HEK293 (cell line): Measurements from ENCODE around the gene GPBP1.

ENCODE experiments used
- CTCF ChIA-PET: fragments of 350-600 bp; formaldehyde crosslinking; extraction: SDS; loops from one replicate; lab custom pipeline; 2021; ENCODE audit warnings: antibody characterized with exemption; lab: Yijun Ruan, JAX
- POLR2A ChIA-PET: fragments of 300-600 bp; formaldehyde crosslinking; extraction: SDS; loops from one replicate; lab custom pipeline; 2020; ENCODE audit warnings: antibody characterized with exemption, inconsistent platforms; lab: Yijun Ruan, JAX
- H3K27ac ChIP-seq: fragments of 200-500 bp; sonication (Bioruptor generic); 2 replicates; pipeline ENCODE4 v1.5.1; 2014; ENCODE audit warnings: low read depth, low read length, control low read depth, inconsistent platforms; ENCODE audit errors: extremely low read depth
- H3K36me3 ChIP-seq, 2 experiments: fragments of 200-500 bp in 1 of 2; sonication (Bioruptor generic) in 1 of 2; 1 replicate in 1 of 2; 2 replicates in 1 of 2; pipeline ENCODE4 v1.5.1; 2014 to 2017; ENCODE audit warnings: inconsistent platforms in 2 of 2, low read length in 2 of 2; ENCODE audit not compliant: control insufficient read depth in 2 of 2, insufficient read depth in 1 of 2
- H3K4me1 ChIP-seq: fragments of 200-500 bp; sonication (Bioruptor generic); 2 replicates; pipeline ENCODE4 v1.5.1; 2014; ENCODE audit warnings: mild to moderate bottlenecking, low read length, inconsistent platforms; ENCODE audit not compliant: control insufficient read depth, insufficient read depth
- H3K4me3 ChIP-seq: 2 replicates; pipeline ENCODE4 v1.5.1; 2011; ENCODE audit warnings: low read depth, mild to moderate bottlenecking, control low read depth, low read length, moderate library complexity
- H3K9me3 ChIP-seq: fragments of 200-500 bp; sonication (Bioruptor generic); 2 replicates; pipeline ENCODE4 v1.5.1; 2014; ENCODE audit warnings: low read depth, low read length, inconsistent platforms; ENCODE audit not compliant: control insufficient read depth, insufficient read depth
- EGR2 ChIP-seq: fragments of 450-650 bp; formaldehyde crosslinking; IDR thresholded peaks from 2 replicates; pipeline ENCODE4 v1.5.1; 2016; ENCODE audit warnings: low read depth, missing biosample characterization, missing genetic modification characterization
- ZNF174 ChIP-seq: fragments of 450-650 bp; formaldehyde crosslinking; IDR thresholded peaks from 2 replicates; pipeline ENCODE4 v1.5.0; 2017; ENCODE audit warnings: missing biosample characterization, mild to moderate bottlenecking, missing genetic modification characterization
- ZNF248 ChIP-seq: fragments of 450-650 bp; formaldehyde crosslinking; IDR thresholded peaks from 2 replicates; pipeline ENCODE4 v1.5.1; 2017; ENCODE audit warnings: missing biosample characterization, missing genetic modification characterization
- TF ChIP-seq, protein P1 (sequence below): fragments of 450-650 bp; formaldehyde crosslinking; IDR thresholded peaks from 2 replicates; pipeline ENCODE4 v1.5.1; 2016; ENCODE audit warnings: missing biosample characterization, missing genetic modification characterization

Gene GPBP1

DNA sequence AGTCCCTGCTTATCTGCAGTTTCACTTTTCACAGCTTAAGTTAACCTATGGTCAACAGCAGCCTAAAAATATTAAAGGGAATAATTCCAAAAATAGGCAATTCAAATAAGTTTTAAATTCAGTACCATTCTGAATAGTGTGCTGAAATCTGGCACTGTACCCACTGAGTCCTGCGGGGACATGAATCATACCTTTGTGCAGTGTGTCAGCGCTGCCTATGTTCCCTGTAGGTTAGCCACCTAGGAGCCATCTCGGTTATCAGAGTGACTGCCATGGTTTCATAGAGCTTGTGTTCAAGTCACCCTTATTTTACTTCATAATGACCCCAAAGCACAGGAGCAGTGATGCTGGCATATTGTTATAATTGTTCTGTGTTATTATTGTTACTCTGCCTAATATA, 139.9 kb downstream of the GPBP1 start:
- POLR2A ChIA-PET: no interaction called here

More for the DNA sequence above, 139.9 kb downstream of the GPBP1 start:
- Histone ChIP-seq H3K4me1 (no peaks in the 10 kb centered on the region), H3K27ac (no peak overlapping the region)
- TF ChIP-seq EGR2 (tag by site-specific recombination) (no peak), ZNF174 (tag by site-specific recombination) (no peak), ZNF248 (tag by site-specific recombination) (no peak)
- TF ChIP-seq, protein P1, sequence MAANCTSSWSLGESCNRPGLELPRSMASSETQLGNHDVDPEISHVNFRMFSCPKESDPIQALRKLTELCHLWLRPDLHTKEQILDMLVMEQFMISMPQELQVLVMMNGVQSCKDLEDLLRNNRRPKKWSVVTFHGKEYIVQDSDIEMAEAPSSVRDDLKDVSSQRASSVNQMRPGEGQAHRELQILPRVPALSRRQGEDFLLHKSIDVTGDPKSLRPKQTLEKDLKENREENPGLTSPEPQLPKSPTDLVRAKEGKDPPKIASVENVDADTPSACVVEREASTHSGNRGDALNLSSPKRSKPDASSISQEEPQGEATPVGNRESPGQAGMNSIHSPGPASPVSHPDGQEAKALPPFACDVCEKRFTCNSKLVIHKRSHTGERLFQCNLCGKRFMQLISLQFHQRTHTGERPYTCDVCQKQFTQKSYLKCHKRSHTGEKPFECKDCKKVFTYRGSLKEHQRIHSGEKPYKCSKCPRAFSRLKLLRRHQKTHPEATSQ (tag by site-specific recombination): no peak
- TF ChIP-seq, all 188 proteins: peak for 0
- H3K4me3 ChIP-seq: no peak overlapping the region
- no peaks in the 10 kb centered on the region for H3K36me3 ChIP-seq
- no peaks in the 10 kb centered on the region for H3K9me3 ChIP-seq
- CTCF ChIA-PET: interaction anchor here (0.9 to 1.3 kb wide), 2 partner anchors 11 to 185 kb away, joined by 3 to 5 read pairs; no protein-coding TSS in a partner anchor
